SK-N-SH (cell line): ENCODE data around the gene UBR7.

Experiments
- RAD21 ChIP-seq: IDR thresholded peaks from 2 replicates; pipeline ENCODE4 v1.6.1; 2012; ENCODE audit warnings: mild to moderate bottlenecking, low read length
- YY1 ChIP-seq: IDR thresholded peaks from 2 replicates; pipeline ENCODE4 v1.4.0; 2012; ENCODE audit warnings: low read depth, mild to moderate bottlenecking

- no peak for TF ChIP-seq YY1
- TF ChIP-seq RAD21, result no peak
Observed at GRCh38 chr14:93220509-93220908, 13.5 kb downstream of the UBR7 start.
